Neural cell (in vitro differentiated cells): ENCODE data around the gene ZNF804A. TPM values are rescaled to one million over a fixed set of nuclear protein-coding genes. Genes with fewer than 3 reads are reported as not detected.

Experiments used
- H2AFZ ChIP-seq: fragments of 200-600, 300-800 bp; sonication (generic), shearing (Covaris generic); 2 replicates; pipeline ENCODE4 v1.6.0; 2014; ENCODE audit warnings: low read depth, mild to moderate bottlenecking, antibody characterized with exemption, low read length, moderate library complexity
- H3F3A ChIP-seq: fragments of 200-600 bp; shearing (Covaris generic); 2 replicates; pipeline ENCODE4 v1.6.1; 2016; ENCODE audit warnings: mild to moderate bottlenecking, moderate library complexity, mixed read lengths, antibody characterized with exemption, low read length; ENCODE audit not compliant: insufficient read depth, poor library complexity, severe bottlenecking
- H3K27ac ChIP-seq: fragments of 200-600, 300-800 bp; sonication (generic), shearing (Covaris generic); 2 replicates; pipeline ENCODE4 v1.5.1; 2014; ENCODE audit warnings: mild to moderate bottlenecking, low read length, moderate library complexity
- H3K27me3 ChIP-seq: fragments of 300-800, 200-600 bp; sonication (generic), shearing (Covaris generic); 2 replicates; pipeline ENCODE4 v1.6.0; 2014; ENCODE audit warnings: mild to moderate bottlenecking, low read depth, low read length, moderate library complexity; ENCODE audit not compliant: insufficient read depth
- H3K36me3 ChIP-seq: fragments of 300-800, 200-600 bp; sonication (generic), shearing (Covaris generic); 2 replicates; pipeline ENCODE4 v1.5.1; 2014; ENCODE audit warnings: mild to moderate bottlenecking, antibody characterized with exemption, low read length, moderate library complexity; ENCODE audit not compliant: insufficient read depth
- H3K4me2 ChIP-seq: fragments of 300-800, 200-600 bp; sonication (generic), shearing (Covaris generic); 2 replicates; pipeline ENCODE4 v1.6.0; 2014; ENCODE audit warnings: mild to moderate bottlenecking, low read length
- H3K4me3 ChIP-seq: fragments of 300-800, 200-600 bp; sonication (generic), shearing (Covaris generic); 2 replicates; pipeline ENCODE4 v1.5.1; 2014; ENCODE audit warnings: mild to moderate bottlenecking, low read length, moderate library complexity
- H3K79me2 ChIP-seq: fragments of 200-600 bp; shearing (Covaris generic); replicated peaks from 2 replicates; pipeline ENCODE4 v1.6.0; 2014; ENCODE audit warnings: mild to moderate bottlenecking, low read length, moderate library complexity; ENCODE audit not compliant: insufficient read depth
- H3K9ac ChIP-seq: fragments of 300-800, 200-600 bp; sonication (generic), shearing (Covaris generic); 2 replicates; pipeline ENCODE4 v1.6.1; 2016; ENCODE audit warnings: mild to moderate bottlenecking, low read length, mixed read lengths
- H3K9me2 ChIP-seq: fragments of 200-600 bp; shearing (Covaris generic); 2 replicates; pipeline ENCODE4 v1.6.1; 2016; ENCODE audit warnings: mild to moderate bottlenecking, low read length, mixed read lengths; ENCODE audit not compliant: insufficient read depth
- H3K9me3 ChIP-seq: fragments of 200-600, 300-800 bp; sonication (generic), shearing (Covaris generic); 2 replicates; pipeline ENCODE4 v1.6.1; 2016; ENCODE audit warnings: mild to moderate bottlenecking, mixed run types, low read length, moderate library complexity, mixed read lengths
- H4K20me1 ChIP-seq: fragments of 200-600 bp; shearing (Covaris generic); 2 replicates; pipeline ENCODE4 v1.6.1; 2016; ENCODE audit warnings: mild to moderate bottlenecking, mixed run types; ENCODE audit not compliant: insufficient read depth
- EP300 ChIP-seq: fragments of 450-650 bp; conservative IDR thresholded peaks from 2 replicates; pipeline ENCODE4 v1.6.1; 2014; ENCODE audit warnings: antibody characterized with exemption, mild to moderate bottlenecking, moderate library complexity; ENCODE audit not compliant: poor library complexity, severe bottlenecking
- EZH2 ChIP-seq: fragments of 200-600, 300-800 bp; shearing (Covaris generic), sonication (generic); IDR thresholded peaks from 2 replicates; pipeline ENCODE4 v1.6.1; 2014; ENCODE audit warnings: antibody characterized with exemption, low read length, borderline replicate concordance, mild to moderate bottlenecking; ENCODE audit not compliant: insufficient read depth, poor library complexity, severe bottlenecking
- MXI1 ChIP-seq: fragments of 450-650 bp; conservative IDR thresholded peaks from 2 replicates; pipeline ENCODE4 v1.6.1; 2014; ENCODE audit warnings: antibody characterized with exemption, mild to moderate bottlenecking; ENCODE audit not compliant: poor library complexity, severe bottlenecking
- POLR2AphosphoS5 ChIP-seq: IDR thresholded peaks from 2 replicates; pipeline ENCODE4 v1.6.1; 2012
- RAD21 ChIP-seq: fragments of 450-650 bp; conservative IDR thresholded peaks from 2 replicates; pipeline ENCODE4 v1.6.1; 2014; ENCODE audit warnings: antibody characterized with exemption, mild to moderate bottlenecking, moderate library complexity
- SMC3 ChIP-seq: fragments of 450-650 bp; conservative IDR thresholded peaks from 2 replicates; pipeline ENCODE4 v1.6.1; 2014; ENCODE audit warnings: antibody characterized with exemption, mild to moderate bottlenecking, moderate library complexity; ENCODE audit not compliant: poor library complexity
- TAF1 ChIP-seq: IDR thresholded peaks from 2 replicates; pipeline ENCODE4 v1.6.1; 2012; ENCODE audit warnings: low read depth
- polyA plus RNA-seq: library from polyadenylated mRNA; depleted of rRNA; stranded (reverse); fragments of >200 nt; gene quantifications from 2 replicates; pipeline ENCODE4 v1.2.3, GENCODE V29; 2014
- TF ChIP-seq, protein P1 (sequence below): fragments of 450-650 bp; IDR thresholded peaks from 2 replicates; pipeline ENCODE4 v1.5.1; 2014; ENCODE audit warnings: antibody characterized with exemption, mild to moderate bottlenecking, moderate library complexity; ENCODE audit not compliant: poor library complexity, severe bottlenecking
- TF ChIP-seq, protein P2 (sequence below): IDR thresholded peaks from 2 replicates; pipeline ENCODE4 v1.6.1; 2012; ENCODE audit warnings: borderline replicate concordance

ZNF804A gene
- polyA plus RNA-seq, 1 donor from 2014 or later: 2.7 TPM

DNA sequence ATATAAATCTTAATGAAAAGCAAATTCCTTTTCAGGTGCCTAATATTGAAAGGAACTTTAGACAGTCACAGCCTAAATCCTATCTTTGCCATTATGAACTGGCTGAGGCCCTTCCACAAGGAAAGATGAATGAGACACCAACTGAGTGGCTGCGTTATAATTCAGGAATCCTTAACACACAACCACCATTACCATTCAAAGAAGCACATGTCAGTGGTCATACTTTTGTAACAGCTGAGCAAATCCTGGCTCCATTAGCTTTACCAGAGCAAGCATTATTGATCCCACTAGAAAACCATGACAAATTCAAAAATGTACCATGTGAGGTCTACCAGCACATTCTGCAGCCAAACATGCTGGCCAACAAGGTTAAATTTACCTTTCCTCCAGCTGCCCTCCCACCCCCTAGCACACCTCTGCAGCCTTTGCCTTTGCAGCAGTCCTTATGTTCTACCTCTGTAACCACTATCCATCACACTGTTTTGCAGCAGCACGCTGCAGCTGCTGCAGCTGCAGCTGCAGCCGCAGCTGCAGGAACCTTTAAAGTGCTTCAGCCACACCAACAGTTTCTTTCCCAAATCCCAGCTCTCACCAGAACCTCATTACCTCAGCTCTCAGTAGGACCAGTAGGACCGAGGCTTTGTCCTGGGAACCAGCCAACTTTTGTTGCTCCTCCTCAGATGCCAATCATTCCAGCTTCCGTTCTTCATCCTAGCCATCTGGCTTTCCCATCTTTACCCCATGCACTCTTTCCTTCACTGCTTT, 340.1 kb downstream of the ZNF804A start:
- Histone ChIP-seq H3K36me3 (no peaks in the 10 kb centered on the region), H3K27ac (no peak overlapping the region), H3K9ac (no peak overlapping the region), H2AFZ (no peak overlapping the region), H3K27me3 (no peaks in the 10 kb centered on the region), H3F3A (no peaks in the 10 kb centered on the region), H3K79me2 (no peaks in the 10 kb centered on the region), H3K4me2 (no peak overlapping the region), H4K20me1 (no peaks in the 10 kb centered on the region), H3K9me3 (no peaks in the 10 kb centered on the region), H3K4me3 (no peak overlapping the region), H3K9me2 (no peaks in the 10 kb centered on the region)
- TF ChIP-seq, protein P1, sequence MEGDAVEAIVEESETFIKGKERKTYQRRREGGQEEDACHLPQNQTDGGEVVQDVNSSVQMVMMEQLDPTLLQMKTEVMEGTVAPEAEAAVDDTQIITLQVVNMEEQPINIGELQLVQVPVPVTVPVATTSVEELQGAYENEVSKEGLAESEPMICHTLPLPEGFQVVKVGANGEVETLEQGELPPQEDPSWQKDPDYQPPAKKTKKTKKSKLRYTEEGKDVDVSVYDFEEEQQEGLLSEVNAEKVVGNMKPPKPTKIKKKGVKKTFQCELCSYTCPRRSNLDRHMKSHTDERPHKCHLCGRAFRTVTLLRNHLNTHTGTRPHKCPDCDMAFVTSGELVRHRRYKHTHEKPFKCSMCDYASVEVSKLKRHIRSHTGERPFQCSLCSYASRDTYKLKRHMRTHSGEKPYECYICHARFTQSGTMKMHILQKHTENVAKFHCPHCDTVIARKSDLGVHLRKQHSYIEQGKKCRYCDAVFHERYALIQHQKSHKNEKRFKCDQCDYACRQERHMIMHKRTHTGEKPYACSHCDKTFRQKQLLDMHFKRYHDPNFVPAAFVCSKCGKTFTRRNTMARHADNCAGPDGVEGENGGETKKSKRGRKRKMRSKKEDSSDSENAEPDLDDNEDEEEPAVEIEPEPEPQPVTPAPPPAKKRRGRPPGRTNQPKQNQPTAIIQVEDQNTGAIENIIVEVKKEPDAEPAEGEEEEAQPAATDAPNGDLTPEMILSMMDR: no peak
- TF ChIP-seq POLR2AphosphoS5 (no peak), RAD21 (no peak), SMC3 (no peak), TAF1 (no peak), EZH2 (no peak), MXI1 (no peak), EP300 (no peak)
- TF ChIP-seq, protein P2, sequence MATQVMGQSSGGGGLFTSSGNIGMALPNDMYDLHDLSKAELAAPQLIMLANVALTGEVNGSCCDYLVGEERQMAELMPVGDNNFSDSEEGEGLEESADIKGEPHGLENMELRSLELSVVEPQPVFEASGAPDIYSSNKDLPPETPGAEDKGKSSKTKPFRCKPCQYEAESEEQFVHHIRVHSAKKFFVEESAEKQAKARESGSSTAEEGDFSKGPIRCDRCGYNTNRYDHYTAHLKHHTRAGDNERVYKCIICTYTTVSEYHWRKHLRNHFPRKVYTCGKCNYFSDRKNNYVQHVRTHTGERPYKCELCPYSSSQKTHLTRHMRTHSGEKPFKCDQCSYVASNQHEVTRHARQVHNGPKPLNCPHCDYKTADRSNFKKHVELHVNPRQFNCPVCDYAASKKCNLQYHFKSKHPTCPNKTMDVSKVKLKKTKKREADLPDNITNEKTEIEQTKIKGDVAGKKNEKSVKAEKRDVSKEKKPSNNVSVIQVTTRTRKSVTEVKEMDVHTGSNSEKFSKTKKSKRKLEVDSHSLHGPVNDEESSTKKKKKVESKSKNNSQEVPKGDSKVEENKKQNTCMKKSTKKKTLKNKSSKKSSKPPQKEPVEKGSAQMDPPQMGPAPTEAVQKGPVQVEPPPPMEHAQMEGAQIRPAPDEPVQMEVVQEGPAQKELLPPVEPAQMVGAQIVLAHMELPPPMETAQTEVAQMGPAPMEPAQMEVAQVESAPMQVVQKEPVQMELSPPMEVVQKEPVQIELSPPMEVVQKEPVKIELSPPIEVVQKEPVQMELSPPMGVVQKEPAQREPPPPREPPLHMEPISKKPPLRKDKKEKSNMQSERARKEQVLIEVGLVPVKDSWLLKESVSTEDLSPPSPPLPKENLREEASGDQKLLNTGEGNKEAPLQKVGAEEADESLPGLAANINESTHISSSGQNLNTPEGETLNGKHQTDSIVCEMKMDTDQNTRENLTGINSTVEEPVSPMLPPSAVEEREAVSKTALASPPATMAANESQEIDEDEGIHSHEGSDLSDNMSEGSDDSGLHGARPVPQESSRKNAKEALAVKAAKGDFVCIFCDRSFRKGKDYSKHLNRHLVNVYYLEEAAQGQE: no peak

DNA sequence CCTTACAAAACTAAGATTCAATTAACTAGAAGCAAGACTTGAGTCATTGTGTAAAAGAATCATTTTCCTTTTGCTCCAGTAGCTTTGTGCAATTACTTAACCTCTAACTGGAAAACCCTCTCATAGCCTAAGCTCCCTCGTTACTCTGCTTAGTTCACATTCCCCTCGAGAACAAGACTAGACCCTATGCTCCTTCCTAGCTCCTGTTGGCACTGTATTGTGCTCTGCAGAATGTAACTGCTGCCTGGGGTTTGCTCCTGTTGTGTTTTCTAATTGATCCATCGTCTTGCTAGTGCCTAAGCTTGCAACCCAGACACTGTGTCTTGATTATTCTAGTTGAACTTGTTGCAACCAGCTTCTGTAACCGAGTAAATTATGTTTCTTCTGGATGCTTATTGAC, 347.0 kb downstream of the ZNF804A start:
- Histone ChIP-seq H3F3A (no peaks in the 10 kb centered on the region), H3K4me2 (no peak overlapping the region), H3K9me3 (no peaks in the 10 kb centered on the region), H3K9me2 (no peaks in the 10 kb centered on the region), H3K27ac (no peak overlapping the region), H4K20me1 (no peaks in the 10 kb centered on the region), H3K9ac (no peak overlapping the region), H3K4me3 (no peak overlapping the region), H3K27me3 (no peaks in the 10 kb centered on the region), H3K36me3 (no peaks in the 10 kb centered on the region), H2AFZ (no peak overlapping the region), H3K79me2 (no peaks in the 10 kb centered on the region)
- no peak for TF ChIP-seq MXI1
- TF ChIP-seq TAF1: no peak
- TF ChIP-seq SMC3: no peak
- TF ChIP-seq, protein P1: no peak
- no peak for TF ChIP-seq EZH2
- no peak for TF ChIP-seq RAD21
- no peak for TF ChIP-seq EP300
- TF ChIP-seq, protein P2: no peak
- no peak for TF ChIP-seq POLR2AphosphoS5
